GM12891 (cell line): ENCODE data around the gene SNX15.

ENCODE experiments used
- DNase-seq: peaks from one replicate; pipeline ENCODE4 v3.0.0; 2011; ENCODE audit warnings: low spot score; ENCODE audit not compliant: insufficient read length
- FAIRE-seq: peaks from 2 replicates; lab custom pipeline; 2011; peaks lifted over from hg19 to GRCh38; lab: Jason Lieb, UNC
- PAX5 ChIP-seq: IDR thresholded peaks from 2 replicates; pipeline ENCODE4 v1.6.1; 2011; ENCODE audit warnings: low read length, moderate library complexity, mild to moderate bottlenecking; ENCODE audit not compliant: insufficient read depth, severe bottlenecking
- POLR2A ChIP-seq: IDR thresholded peaks from 2 replicates; pipeline ENCODE4 v1.6.1; 2011; ENCODE audit warnings: low read depth, low read length, control low read depth
- POLR2AphosphoS5 ChIP-seq: IDR thresholded peaks from 2 replicates; pipeline ENCODE4 v1.6.1; 2011; ENCODE audit warnings: low read depth, low read length, control low read depth
- POU2F2 ChIP-seq: IDR thresholded peaks from 2 replicates; pipeline ENCODE4 v1.6.1; 2011; ENCODE audit warnings: low read depth, mild to moderate bottlenecking, control low read depth, low read length, moderate library complexity
- SPI1 ChIP-seq: IDR thresholded peaks from 2 replicates; pipeline ENCODE4 v1.6.1; 2011; ENCODE audit warnings: low read depth, low read length, control low read depth
- TAF1 ChIP-seq: IDR thresholded peaks from 2 replicates; pipeline ENCODE4 v1.6.1; 2011; ENCODE audit warnings: low read depth, low read length, control low read depth

Gene SNX15

GRCh38 chr11:65078151-65078550 is 50.9 kb downstream of the SNX15 start:
- DNase-seq: peak; percentile 64
- TF ChIP-seq POLR2A: peak; percentile 45; the same call in 1 of the 2 replicates
- no peak for TF ChIP-seq POU2F2
- peak; percentile 90 for FAIRE-seq

GRCh38 chr11:65078786-65079342 is 51.6 kb downstream of the SNX15 start:
- no peak for FAIRE-seq
- TF ChIP-seq SPI1 (no peak), POLR2AphosphoS5 (no peak), POLR2A (no peak), TAF1 (no peak), POU2F2 (no peak), PAX5 (no peak)
- no peak for DNase-seq

GRCh38 chr11:65083134-65083833 is 56.0 kb downstream of the SNX15 start:
- DNase-seq (no peak), FAIRE-seq (peak; percentile 20)
- TF ChIP-seq TAF1 (no peak), POLR2AphosphoS5 (no peak), SPI1 (no peak), POLR2A (no peak), POU2F2 (no peak), PAX5 (no peak)

GRCh38 chr11:65083834-65084597 is 56.8 kb downstream of the SNX15 start, which contains the start of the genes CDCA5 and ZFPL1:
TSS of gene CDCA5 (minus strand) at chr11:65084040. CDS start at chr11:65083978, 62 bp downstream.
TSS of gene ZFPL1 (plus strand) at chr11:65084222. CDS start at chr11:65084699, 477 bp downstream.
- DNase-seq (peak; percentile 98), FAIRE-seq (peak; percentile 99)
- TF ChIP-seq PAX5: no peak
- TF ChIP-seq POLR2AphosphoS5: peak; percentile 85
- TF ChIP-seq POU2F2: peak; percentile 58
- TF ChIP-seq POLR2A: peak; percentile 69; the same call in 1 of the 2 replicates
- peak; percentile 48 for TF ChIP-seq TAF1
- no peak for TF ChIP-seq SPI1

GRCh38 chr11:65084598-65085375 is 57.5 kb downstream of the SNX15 start:
- peak; percentile 68 for FAIRE-seq

GRCh38 chr11:65085446-65085845 is 58.2 kb downstream of the SNX15 start:
- no peak for TF ChIP-seq POU2F2
- TF ChIP-seq PAX5: no peak
- TF ChIP-seq POLR2A: no peak
- TF ChIP-seq POLR2AphosphoS5: no peak
- no peak for TF ChIP-seq SPI1
- no peak for TF ChIP-seq TAF1
- FAIRE-seq (peak; percentile 5), DNase-seq (no peak)

More at GRCh38 chr11:65084598-65085375, 57.5 kb downstream of the SNX15 start:
- no peak for TF ChIP-seq SPI1
- no peak for TF ChIP-seq TAF1
- TF ChIP-seq POLR2A: no peak
- no peak for TF ChIP-seq PAX5
- TF ChIP-seq POLR2AphosphoS5: no peak
- TF ChIP-seq POU2F2: no peak
- no peak for DNase-seq

GRCh38 chr11:65086809-65087208 is 59.6 kb downstream of the SNX15 start:
- TF ChIP-seq POLR2A: no peak
- TF ChIP-seq TAF1: no peak
- TF ChIP-seq POU2F2: no peak
- no peak for DNase-seq
- FAIRE-seq: no peak

GRCh38 chr11:65087216-65087615 is 60.0 kb downstream of the SNX15 start:
- FAIRE-seq: no peak
- no peak for DNase-seq
- TF ChIP-seq PAX5 (no peak), TAF1 (no peak), SPI1 (no peak), POLR2A (no peak), POU2F2 (no peak), POLR2AphosphoS5 (no peak)

- FAIRE-seq: no peak
Observed at GRCh38 chr11:65087827-65088226, 60.6 kb downstream of the SNX15 start.

More at GRCh38 chr11:65087827-65088226, 60.6 kb downstream of the SNX15 start:
- no peak for DNase-seq
- TF ChIP-seq SPI1 (no peak), POU2F2 (no peak), POLR2AphosphoS5 (no peak), PAX5 (no peak), TAF1 (no peak), POLR2A (no peak)
